ENCODE results near the gene ACTR1B. TPM values are rescaled to one million over a fixed set of nuclear protein-coding genes. Genes with fewer than 3 reads are reported as not detected.

Gene ACTR1B
- total and polyA plus RNA-seq, 2 of the 4 experiments (the other 2 are of a cell fraction) = 40.5 to 68.8 TPM

GRCh38 chr2:97703741-97704140, 39.9 kb upstream of the ACTR1B start:
- Histone ChIP-seq H2AK9ac (replicated peaks; ENCODE audit: low read depth, low read length, poor library complexity) (no peak overlapping the region), H3K9me3 (ENCODE audit: control insufficient read depth, insufficient read depth, low read length) (no peaks in the 10 kb centered on the region), H2BK15ac (ENCODE audit: low read depth, low read length) (no peak overlapping the region), H3K4me3 (ENCODE audit: insufficient read depth, low read depth, low read length) (no peak overlapping the region), H3K27ac (ENCODE audit: insufficient read depth, low read length) (no peak overlapping the region), H3K4me1 (ENCODE audit: control insufficient read depth, insufficient read depth, low read length) (no peaks in the 10 kb centered on the region), H3K14ac (replicated peaks; ENCODE audit: low read depth, low read length) (no peak overlapping the region), H4K91ac (ENCODE audit: insufficient read depth, low read depth, low read length) (no peak overlapping the region), H3K9ac (ENCODE audit: low read depth, low read length) (no peak overlapping the region), H3K9me1 (ENCODE audit: insufficient read depth, low read length) (no peaks in the 10 kb centered on the region), H2BK20ac (ENCODE audit: low read depth, low read length) (no peak overlapping the region), H3K4me2 (ENCODE audit: low read depth, low read length) (no peak overlapping the region), H2AK5ac (ENCODE audit: low read depth, low read length) (no peak overlapping the region), H4K5ac (ENCODE audit: low read depth, low read length) (no peak overlapping the region), H2BK120ac (ENCODE audit: low read depth, low read length) (no peak overlapping the region), H2AFZ (replicated peaks; ENCODE audit: low read length, poor library complexity) (no peak overlapping the region), H4K20me1 (ENCODE audit: insufficient read depth, low read length) (no peaks in the 10 kb centered on the region), H3K27me3 (ENCODE audit: control insufficient read depth, insufficient read depth, low read length) (peaks cover 6% of the 10 kb centered on the region), H3K56ac (ENCODE audit: extremely low read depth, insufficient read depth, low read length) (no peak overlapping the region), H3K79me1 (ENCODE audit: low read depth in 1 of 2, low read length in 2 of 2) (no peaks in the 10 kb centered on the region), H3K4ac (ENCODE audit: low read depth, low read length) (no peak overlapping the region), H4K8ac (ENCODE audit: low read depth in 2 of 2, low read length in 2 of 2) (no peak overlapping the region), H3K23ac (ENCODE audit: low read depth, low read length) (no peak overlapping the region), H3K36me3 (ENCODE audit: control insufficient read depth, insufficient read depth, low read length) (no peaks in the 10 kb centered on the region), H3K18ac (ENCODE audit: low read depth, low read length) (no peak overlapping the region), H2BK5ac (ENCODE audit: low read depth, low read length, poor library complexity, severe bottlenecking) (no peak overlapping the region)
- no peak for DNase-seq
- whole genome bisulfite sequencing, 2 experiments (ENCODE audit: extremely low coverage in 2 of 2, insufficient read length in 1 of 2) = no CpG with 5 or more reads among the region's 3 CpGs
- POLR2A ChIA-PET (ENCODE audit: unreplicated experiment) = no interaction called here
- no TSS peak for BruUV-seq (replicated peaks)
- intact Hi-C loops (cut with micrococcal nuclease) (loop anchor here (5.0 to 10.0 kb wide), 4 partner anchors 61 to 1131 kb away; partner anchors contain the start of gene TMEM131), dilution Hi-C loops (cut with HindIII; ENCODE audit: low sequenced_read_pairs, unreplicated experiment) (no loop called here), in situ Hi-C loops (cut with MboI; ENCODE audit: low sequenced_read_pairs) (loop anchor here (10.0 kb wide), 1 partner anchor 681 kb away; no protein-coding TSS in a partner anchor)
- TF ChIP-seq RFX5 (IDR thresholded peaks at IDR 0.05; ENCODE audit: low read depth, low read length) (no peak), CTCF (conservative IDR thresholded peaks at IDR 0.05; ENCODE audit: low read depth, low read length) (no peak), ELK1 (IDR thresholded peaks at IDR 0.05; ENCODE audit: borderline replicate concordance, low read depth, low read length) (no peak), USF2 (IDR thresholded peaks at IDR 0.05; ENCODE audit: low read depth, low read length) (no peak), NFE2L2 (IDR thresholded peaks at IDR 0.05; ENCODE audit: low read depth, low read length) (no peak), CHD1 (IDR thresholded peaks at IDR 0.05; ENCODE audit: low read depth, low read length) (no peak), MXI1 (IDR thresholded peaks at IDR 0.05; ENCODE audit: borderline replicate concordance, low read depth, low read length) (no peak)
- CTCF ChIA-PET = interaction anchor here (1.5 kb wide), 1 partner anchor 113 kb away, joined by 3 read pairs; no protein-coding TSS in a partner anchor
- ATAC-seq (ENCODE audit: low read depth) = no peak
